Hindlimb muscle (tissue), 1 donor: Measurements from ENCODE around the gene KAZALD1. TPM values are rescaled to one million over a fixed set of nuclear protein-coding genes. Genes with fewer than 3 reads are reported as not detected.
A peak's percentile ranks its signal among the peaks of the same experiment; 100 is the strongest.

ENCODE experiments used
- DNase-seq: peaks from one replicate; pipeline ENCODE4 v3.0.0-alpha.2; 2013
- polyA plus RNA-seq: library from polyadenylated mRNA; unstranded; fragments of 120-200 nt; gene quantifications from one replicate; pipeline ENCODE4 v1.2.1, GENCODE V29; 2013; ENCODE audit not compliant: insufficient read length

Gene KAZALD1
- 23.5 TPM for polyA plus RNA-seq

GRCh38 chr10:101061624-101062231, at the start of gene KAZALD1:
Gene KAZALD1, plus strand, starts transcription at chr10:101061989. Its CDS starts 604 bp downstream, at chr10:101062593.
- DNase-seq: peak; percentile 96

GRCh38 chr10:101012525-101013364, 49.0 kb upstream of the KAZALD1 start:
- DNase-seq: peak; percentile 78

GRCh38 chr10:101013365-101013825, 48.4 kb upstream of the KAZALD1 start:
- DNase-seq: no peak

GRCh38 chr10:101014230-101014884, 47.4 kb upstream of the KAZALD1 start:
- peak; percentile 69 for DNase-seq

- no peak for DNase-seq
These were observed 46.7 kb upstream of the KAZALD1 start for GRCh38 chr10:101014966-101015581.

- DNase-seq: no peak
These were observed 46.2 kb upstream of the KAZALD1 start for GRCh38 chr10:101015582-101015973.

- DNase-seq: no peak
These were observed 45.0 kb upstream of the KAZALD1 start for GRCh38 chr10:101016814-101017213.

GRCh38 chr10:101018118-101018599, 43.6 kb upstream of the KAZALD1 start:
- no peak for DNase-seq

GRCh38 chr10:101018600-101019439, 43.0 kb upstream of the KAZALD1 start:
- peak; percentile 71 for DNase-seq

- no peak for DNase-seq
These were observed 42.4 kb upstream of the KAZALD1 start for GRCh38 chr10:101019440-101019703.

GRCh38 chr10:101020427-101021075, 41.2 kb upstream of the KAZALD1 start:
- DNase-seq: no peak

- no peak for DNase-seq
These were observed 40.5 kb upstream of the KAZALD1 start for GRCh38 chr10:101021239-101021638.

- no peak for DNase-seq
These were observed 40.0 kb upstream of the KAZALD1 start for GRCh38 chr10:101021692-101022251.

GRCh38 chr10:101022967-101023705, 38.7 kb upstream of the KAZALD1 start:
- DNase-seq: no peak

GRCh38 chr10:101027106-101027720, 34.6 kb upstream of the KAZALD1 start:
- DNase-seq: no peak

- no peak for DNase-seq
These were observed 33.1 kb upstream of the KAZALD1 start for GRCh38 chr10:101028446-101029337.

- no peak for DNase-seq
These were observed 32.1 kb upstream of the KAZALD1 start for GRCh38 chr10:101029520-101030295.
